ENCODE measurements around the gene HOPX.

GRCh38 chr4:56668267-56668666 lies 12.8 kb downstream of the HOPX start:
- TF ChIP-seq CTCF (IDR thresholded peaks at IDR 0.05; ENCODE audit: low read depth, low read length) (peak; percentile 8), MAX (IDR thresholded peaks at IDR 0.05; ENCODE audit: low read depth, low read length) (no peak)

Data from NB4 (cell line).